Astrocyte (in vitro differentiated cells and primary cell): ENCODE data around the gene PLA2G3. TPM values are rescaled to one million over a fixed set of nuclear protein-coding genes. Genes with fewer than 3 reads are reported as not detected.

ENCODE experiments used
- DNase-seq: peaks from one replicate; pipeline ENCODE4 v3.0.0-alpha.2; 2010; ENCODE audit warnings: low read depth
- FAIRE-seq: peaks from 2 replicates; lab custom pipeline; 2011; peaks lifted over from hg19 to GRCh38; lab: Jason Lieb, UNC
- H2AFZ ChIP-seq: 2 replicates; pipeline ENCODE4 v1.6.0; 2012; ENCODE audit warnings: low read depth, low read length, inconsistent platforms
- H3K27ac ChIP-seq: 2 replicates; pipeline ENCODE4 v1.5.1; 2011; ENCODE audit warnings: low read depth, low read length, inconsistent platforms
- H3K27me3 ChIP-seq: 2 replicates; pipeline ENCODE4 v1.6.0; 2011; ENCODE audit warnings: low read length, inconsistent platforms; ENCODE audit not compliant: insufficient read depth
- H3K36me3 ChIP-seq: 2 replicates; pipeline ENCODE4 v1.5.1; 2011; ENCODE audit warnings: low read length, inconsistent platforms; ENCODE audit not compliant: insufficient read depth
- H3K4me1 ChIP-seq: 2 replicates; pipeline ENCODE4 v1.5.1; 2011; ENCODE audit warnings: low read length, inconsistent platforms; ENCODE audit not compliant: insufficient read depth
- H3K4me2 ChIP-seq: 2 replicates; pipeline ENCODE4 v1.6.0; 2012; ENCODE audit warnings: low read length, inconsistent platforms
- H3K4me3 ChIP-seq: 2 replicates; pipeline ENCODE4 v1.5.1; 2011; ENCODE audit warnings: low read depth, mild to moderate bottlenecking, low read length, inconsistent platforms; ENCODE audit not compliant: insufficient read depth
- H3K79me2 ChIP-seq: 2 replicates; pipeline ENCODE4 v1.6.0; 2012; ENCODE audit warnings: mild to moderate bottlenecking, low read length, inconsistent platforms; ENCODE audit not compliant: insufficient read depth
- H3K9ac ChIP-seq: 2 replicates; pipeline ENCODE4 v1.6.0; 2012; ENCODE audit warnings: mild to moderate bottlenecking, low read length, inconsistent platforms
- H3K9me3 ChIP-seq: 2 replicates; pipeline ENCODE4 v1.5.1; 2012; ENCODE audit warnings: low read depth, mild to moderate bottlenecking, low read length, inconsistent platforms; ENCODE audit not compliant: insufficient read depth
- H4K20me1 ChIP-seq: 2 replicates; pipeline ENCODE4 v1.6.0; 2012; ENCODE audit warnings: low read length, inconsistent platforms; ENCODE audit not compliant: insufficient read depth
- H3K27ac Mint-ChIP-seq: one replicate; pipeline ENCODE4 v1.8.0; 2021; ENCODE audit warnings: mild to moderate bottlenecking, mixed read lengths; ENCODE audit not compliant: unreplicated experiment
- H3K27me3 Mint-ChIP-seq: one replicate; pipeline ENCODE4 v1.8.0; 2021; ENCODE audit warnings: low read depth, mixed read lengths; ENCODE audit not compliant: unreplicated experiment
- H3K36me3 Mint-ChIP-seq: one replicate; pipeline ENCODE4 v1.8.0; 2021; ENCODE audit warnings: low read depth, mixed read lengths; ENCODE audit not compliant: unreplicated experiment
- H3K4me1 Mint-ChIP-seq: one replicate; pipeline ENCODE4 v1.8.0; 2021; ENCODE audit warnings: low read depth, mixed read lengths; ENCODE audit not compliant: unreplicated experiment
- H3K4me3 Mint-ChIP-seq: one replicate; pipeline ENCODE4 v1.8.0; 2021; ENCODE audit warnings: mild to moderate bottlenecking, moderate library complexity, mixed read lengths; ENCODE audit not compliant: unreplicated experiment
- H3K9me3 Mint-ChIP-seq: one replicate; pipeline ENCODE4 v1.8.0; 2021; ENCODE audit warnings: mild to moderate bottlenecking, mixed read lengths; ENCODE audit not compliant: unreplicated experiment
- EZH2 ChIP-seq: IDR thresholded peaks from 2 replicates; pipeline ENCODE4 v1.6.1; 2012; ENCODE audit warnings: mild to moderate bottlenecking, low read length, inconsistent platforms; ENCODE audit not compliant: insufficient read depth
- total RNA-seq: library from RNA; stranded (reverse); gene quantifications from 2 replicates; pipeline ENCODE4 v1.2.1, GENCODE V29; 2021
- TF ChIP-seq, protein P1 (sequence below): IDR thresholded peaks from 2 replicates; pipeline ENCODE4 v1.5.1; 2011; ENCODE audit warnings: low read depth, mild to moderate bottlenecking, inconsistent platforms, low read length, moderate library complexity; ENCODE audit not compliant: insufficient read depth

PLA2G3 gene
- total RNA-seq, 1 donor from 2014 or later, result not detected

DNA sequence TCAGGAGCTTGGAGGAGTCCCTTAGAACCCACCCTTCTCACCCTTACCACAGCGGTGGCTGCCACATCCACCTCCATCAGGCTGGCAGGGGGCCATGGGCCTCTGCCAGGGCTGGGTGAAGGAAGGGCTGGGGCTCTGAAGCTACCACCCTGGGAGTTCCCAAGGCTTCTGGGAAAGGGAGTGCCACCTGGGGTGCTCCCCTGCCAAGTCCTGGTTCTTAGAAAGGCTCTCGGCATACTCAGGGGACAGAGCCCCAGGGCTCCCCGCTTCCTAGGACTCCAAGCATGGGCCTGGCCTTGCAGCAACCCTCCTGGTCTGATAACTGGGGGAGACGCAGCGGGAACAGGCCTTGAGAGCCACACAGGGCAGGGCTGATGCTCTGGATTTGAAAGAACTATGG, 438 bp upstream of the PLA2G3 start:
- H3K36me3 ChIP-seq, result no peaks in the 10 kb centered on the region
- H3K27me3 ChIP-seq, result peaks cover 7% of the 10 kb centered on the region
- DNase-seq (no peak), FAIRE-seq (no peak)
- no peaks in the 10 kb centered on the region for H4K20me1 ChIP-seq
- Mint-ChIP-seq H3K4me1 (no peaks in the 10 kb centered on the region), H3K9me3 (peaks cover 12% of the 10 kb centered on the region), H3K4me3 (no peak overlapping the region), H3K27ac (no peak overlapping the region), H3K27me3 (peaks cover 46% of the 10 kb centered on the region), H3K36me3 (no peaks in the 10 kb centered on the region)
- no peaks in the 10 kb centered on the region for H3K79me2 ChIP-seq
- TF ChIP-seq, protein P1, sequence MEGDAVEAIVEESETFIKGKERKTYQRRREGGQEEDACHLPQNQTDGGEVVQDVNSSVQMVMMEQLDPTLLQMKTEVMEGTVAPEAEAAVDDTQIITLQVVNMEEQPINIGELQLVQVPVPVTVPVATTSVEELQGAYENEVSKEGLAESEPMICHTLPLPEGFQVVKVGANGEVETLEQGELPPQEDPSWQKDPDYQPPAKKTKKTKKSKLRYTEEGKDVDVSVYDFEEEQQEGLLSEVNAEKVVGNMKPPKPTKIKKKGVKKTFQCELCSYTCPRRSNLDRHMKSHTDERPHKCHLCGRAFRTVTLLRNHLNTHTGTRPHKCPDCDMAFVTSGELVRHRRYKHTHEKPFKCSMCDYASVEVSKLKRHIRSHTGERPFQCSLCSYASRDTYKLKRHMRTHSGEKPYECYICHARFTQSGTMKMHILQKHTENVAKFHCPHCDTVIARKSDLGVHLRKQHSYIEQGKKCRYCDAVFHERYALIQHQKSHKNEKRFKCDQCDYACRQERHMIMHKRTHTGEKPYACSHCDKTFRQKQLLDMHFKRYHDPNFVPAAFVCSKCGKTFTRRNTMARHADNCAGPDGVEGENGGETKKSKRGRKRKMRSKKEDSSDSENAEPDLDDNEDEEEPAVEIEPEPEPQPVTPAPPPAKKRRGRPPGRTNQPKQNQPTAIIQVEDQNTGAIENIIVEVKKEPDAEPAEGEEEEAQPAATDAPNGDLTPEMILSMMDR, result no peak
- no peak for TF ChIP-seq EZH2
- H3K4me2 ChIP-seq, result no peak overlapping the region
- H2AFZ ChIP-seq, result no peak overlapping the region
- peaks cover 3% of the 10 kb centered on the region for H3K4me1 ChIP-seq
- no peak overlapping the region for H3K9ac ChIP-seq
- H3K4me3 ChIP-seq, result no peak overlapping the region
- H3K9me3 ChIP-seq, result no peaks in the 10 kb centered on the region
- no peak overlapping the region for H3K27ac ChIP-seq

DNA sequence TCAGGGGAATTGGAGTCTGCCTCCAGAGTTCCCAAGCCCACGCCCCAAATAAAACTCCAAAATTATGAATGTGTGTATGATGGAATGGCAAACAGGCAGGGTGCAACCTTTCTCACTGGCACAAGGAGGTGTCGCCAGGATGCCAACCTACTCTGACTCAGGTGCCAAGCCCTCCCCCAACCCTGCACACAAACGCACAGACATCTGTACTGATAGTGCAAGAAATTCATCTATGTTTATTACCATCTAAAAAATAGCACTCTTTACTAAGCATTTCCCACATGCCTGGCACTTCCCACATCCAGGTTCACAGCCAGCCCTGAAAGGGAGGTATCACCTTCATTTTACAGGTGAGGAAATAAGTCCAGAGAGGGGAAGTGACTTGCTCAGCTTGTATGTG, 1.2 kb downstream of the PLA2G3 start:
- no peak overlapping the region for H3K9ac ChIP-seq
- no peak for FAIRE-seq
- no peak overlapping the region for H3K4me2 ChIP-seq

DNA sequence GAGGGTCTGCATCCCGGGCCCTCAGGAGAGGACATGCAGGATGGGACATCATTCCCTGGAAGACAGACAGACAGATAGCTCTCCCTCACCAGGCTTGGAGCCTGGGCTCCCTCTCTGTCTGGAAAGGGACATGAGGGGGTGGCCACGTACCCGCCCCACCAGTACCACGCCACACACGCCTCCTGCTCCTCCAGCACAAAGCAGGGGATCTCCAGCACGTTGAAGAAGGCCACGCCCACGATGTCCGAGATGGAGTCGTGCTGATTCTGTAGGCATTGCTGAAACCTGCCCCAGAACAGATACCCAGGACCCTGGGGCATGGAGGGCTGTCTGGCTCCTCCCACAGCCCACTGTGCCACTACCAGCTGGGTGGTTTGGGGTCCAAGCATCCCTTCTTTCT, 2.2 kb downstream of the PLA2G3 start:
- FAIRE-seq, result no peak
- Histone ChIP-seq H3K27ac (no peak overlapping the region), H3K9me3 (no peaks in the 10 kb centered on the region), H3K79me2 (no peaks in the 10 kb centered on the region), H3K4me1 (peaks cover 3% of the 10 kb centered on the region), H2AFZ (no peak overlapping the region), H3K9ac (no peak overlapping the region), H4K20me1 (no peaks in the 10 kb centered on the region), H3K4me2 (no peak overlapping the region), H3K4me3 (no peak overlapping the region), H3K36me3 (no peaks in the 10 kb centered on the region), H3K27me3 (peaks cover 7% of the 10 kb centered on the region)
- Mint-ChIP-seq H3K27me3 (peaks cover 44% of the 10 kb centered on the region), H3K4me3 (no peak overlapping the region), H3K27ac (no peak overlapping the region), H3K9me3 (peaks cover 1% of the 10 kb centered on the region), H3K36me3 (no peaks in the 10 kb centered on the region), H3K4me1 (no peaks in the 10 kb centered on the region)
- TF ChIP-seq, protein P1, result no peak
- TF ChIP-seq EZH2, result no peak
- DNase-seq, result no peak

More for the DNA sequence above, 1.2 kb downstream of the PLA2G3 start:
- no peak for DNase-seq
- Mint-ChIP-seq H3K4me1 (no peaks in the 10 kb centered on the region), H3K9me3 (peaks cover 1% of the 10 kb centered on the region), H3K4me3 (no peak overlapping the region), H3K27me3 (peaks cover 43% of the 10 kb centered on the region), H3K27ac (no peak overlapping the region), H3K36me3 (no peaks in the 10 kb centered on the region)
- Histone ChIP-seq H3K4me3 (no peak overlapping the region), H3K36me3 (no peaks in the 10 kb centered on the region), H3K79me2 (no peaks in the 10 kb centered on the region), H3K27me3 (peaks cover 7% of the 10 kb centered on the region), H4K20me1 (no peaks in the 10 kb centered on the region), H3K4me1 (peaks cover 3% of the 10 kb centered on the region), H3K9me3 (no peaks in the 10 kb centered on the region), H2AFZ (no peak overlapping the region), H3K27ac (no peak overlapping the region)
- TF ChIP-seq, protein P1, result no peak
- TF ChIP-seq EZH2, result no peak
